Effector CD8-positive, alpha-beta T cell (primary cell): ENCODE data around the gene CRCP.
A peak's percentile ranks its signal among the peaks of the same experiment; 100 is the strongest.
"Not testable (repeated sequence)": the region's sequence is repeated elsewhere in the genome, so short reads cannot be mapped to it uniquely, and the experiment has no call there.

Experiments used
- DNase-seq: peaks from one replicate; lab custom pipeline; 2025; lab: John Stamatoyannopoulos, UW
- total RNA-seq, 4 experiments: gene quantifications; one replicate each; lab custom pipeline; 2026; lab: John Stamatoyannopoulos, UW

Gene CRCP
- 38.6 to 44.1 (median 41.0) reads per million in 4 experiments for total RNA-seq

GRCh38 chr7:66114743-66115649 is at the start of gene CRCP:
CRCP (plus strand) TSS chr7:66114847; CDS start chr7:66114963, 116 bp downstream.
- peak; percentile 77 for DNase-seq

- DNase-seq, result no peak
These were observed 44.9 kb upstream of the CRCP start for GRCh38 chr7:66069732-66070131.

- DNase-seq, result no peak
These were observed 44.4 kb upstream of the CRCP start for GRCh38 chr7:66070222-66070621.

- DNase-seq, result not testable (repeated sequence)
These were observed 42.4 kb upstream of the CRCP start for GRCh38 chr7:66072208-66072607.

- peak; percentile 75 for DNase-seq
These were observed 38.8 kb upstream of the CRCP start, which contains the start of gene ASL for GRCh38 chr7:66075590-66076461. ASL (plus strand) TSS chr7:66075819; CDS start chr7:66076082, 263 bp downstream.

- DNase-seq, result no peak
These were observed 38.0 kb upstream of the CRCP start for GRCh38 chr7:66076462-66077329.

- no peak for DNase-seq
These were observed 36.6 kb upstream of the CRCP start for GRCh38 chr7:66078067-66078466.

- DNase-seq, result no peak
These were observed 32.6 kb upstream of the CRCP start for GRCh38 chr7:66082083-66082482.

- no peak for DNase-seq
These were observed 31.7 kb upstream of the CRCP start for GRCh38 chr7:66082886-66083415.

GRCh38 chr7:66083677-66084076 is 31.0 kb upstream of the CRCP start:
- no peak for DNase-seq

GRCh38 chr7:66088861-66089838 is 25.5 kb upstream of the CRCP start:
- no peak for DNase-seq

GRCh38 chr7:66092654-66093053 is 22.0 kb upstream of the CRCP start:
- DNase-seq, result no peak

GRCh38 chr7:66095010-66095409 is 19.6 kb upstream of the CRCP start:
- no peak for DNase-seq

- no peak for DNase-seq
These were observed 15.5 kb upstream of the CRCP start for GRCh38 chr7:66099232-66099550.

- peak; percentile 16 for DNase-seq
These were observed 14.9 kb upstream of the CRCP start for GRCh38 chr7:66099551-66100407.

- DNase-seq, result no peak
These were observed 14.1 kb upstream of the CRCP start for GRCh38 chr7:66100408-66101050.

- DNase-seq, result not testable (repeated sequence)
These were observed 12.5 kb upstream of the CRCP start for GRCh38 chr7:66102168-66102567.

- DNase-seq, result not testable (repeated sequence)
These were observed 10.7 kb upstream of the CRCP start for GRCh38 chr7:66103994-66104393.
